Panc1 (cell line): ENCODE measurements around the gene ZNF714. TPM values are rescaled to one million over a fixed set of nuclear protein-coding genes. Genes with fewer than 3 reads are reported as not detected.

ENCODE experiments used
- ATAC-seq: fragments of 200-7000 bp; cut with Tn5 transposase; 2 replicates; pipeline ENCODE4 v1.9.1; 2020; ENCODE audit warnings: mild to moderate bottlenecking, moderate library complexity
- BruUV-seq: library from RNA; stranded (reverse); fragments of 400-500 nt; replicated peaks from 2 replicates; lab custom pipeline; 2021; lab: Mats Ljungman, UMichigan
- CTCF ChIA-PET: fragments of 300-600 bp; sonication (Branson Sonifier 250); formaldehyde crosslinking; loops from one replicate; lab custom pipeline; 2022; ENCODE audit warnings: antibody characterized with exemption; lab: Charles Lee
- POLR2A ChIA-PET: fragments of 300-600 bp; sonication (Branson Sonifier 250); formaldehyde crosslinking; loops from one replicate; lab custom pipeline; 2022; ENCODE audit warnings: antibody characterized with exemption; lab: Charles Lee
- DNase-seq: peaks from one replicate; pipeline ENCODE4 v3.0.0-alpha.2; 2010; ENCODE audit warnings: low read depth, low spot score
- H3K27ac ChIP-seq: 2 replicates; pipeline ENCODE4 v1.5.1; 2011; ENCODE audit warnings: mild to moderate bottlenecking, low read length, inconsistent platforms
- H3K27me3 ChIP-seq: fragments of 200-500 bp; sonication (Bioruptor generic); 2 replicates; pipeline ENCODE4 v1.6.0; 2014; ENCODE audit warnings: low read length, inconsistent platforms; ENCODE audit not compliant: control insufficient read depth, insufficient read depth
- H3K36me3 ChIP-seq: fragments of 200-500 bp; sonication (Bioruptor generic); 2 replicates; pipeline ENCODE4 v1.5.1; 2014; ENCODE audit warnings: inconsistent platforms, mild to moderate bottlenecking, low read length, moderate library complexity; ENCODE audit not compliant: control insufficient read depth, insufficient read depth
- H3K4me1 ChIP-seq: 2 replicates; pipeline ENCODE4 v1.5.1; 2011; ENCODE audit warnings: inconsistent platforms, mild to moderate bottlenecking, low read length, moderate library complexity; ENCODE audit not compliant: control insufficient read depth, insufficient read depth
- H3K4me3 ChIP-seq, 2 experiments: 2 replicates each; pipeline ENCODE4 v1.5.1; 2011 to 2012; ENCODE audit warnings: low read depth in 2 of 2, low read length in 2 of 2, mild to moderate bottlenecking in 2 of 2, inconsistent platforms in 1 of 2, moderate library complexity in 1 of 2
- H3K9me3 ChIP-seq: fragments of 200-500 bp; sonication (Bioruptor generic); 2 replicates; pipeline ENCODE4 v1.5.1; 2014; ENCODE audit warnings: low read depth, mild to moderate bottlenecking, inconsistent platforms, low read length, moderate library complexity; ENCODE audit not compliant: control insufficient read depth, insufficient read depth
- POLR2AphosphoS5 ChIP-seq: IDR thresholded peaks from 2 replicates; pipeline ENCODE4 v1.6.1; 2012; ENCODE audit warnings: mild to moderate bottlenecking, low read depth, low read length, moderate library complexity
- SIN3A ChIP-seq: IDR thresholded peaks from 2 replicates; pipeline ENCODE4 v1.6.1; 2012; ENCODE audit warnings: low read depth, mild to moderate bottlenecking, low read length, moderate library complexity, borderline replicate concordance; ENCODE audit not compliant: insufficient read depth
- TCF7L2 ChIP-seq: IDR thresholded peaks from 2 replicates; pipeline ENCODE4 v1.6.1; 2011; ENCODE audit warnings: mild to moderate bottlenecking, low read depth, low read length, inconsistent platforms
- in situ Hi-C: cut with HindIII; loops from 2 replicates; pipeline ENCODE4 v1.10.0; 2016; ENCODE audit warnings: low sequenced_read_pairs, low pct_unique_long_range_greater_than_20kb
- intact Hi-C: fragments of 100-400 bp; cut with micrococcal nuclease; formaldehyde crosslinking; loops from one replicate; pipeline ENCODE4 v1.10.0; 2022; ENCODE audit not compliant: unreplicated experiment
- total RNA-seq: library from RNA; stranded (reverse); gene quantifications from one replicate; pipeline ENCODE4 v1.2.1, GENCODE V29; 2021; ENCODE audit not compliant: unreplicated experiment
- TF ChIP-seq, protein P1 (sequence below), 2 experiments: IDR thresholded peaks; 2 replicates each; pipeline ENCODE4 v1.6.1; 2011 to 2012; ENCODE audit warnings: low read depth in 2 of 2, control low read depth in 1 of 2, low read length in 1 of 2, mild to moderate bottlenecking in 1 of 2, moderate library complexity in 1 of 2; ENCODE audit not compliant: insufficient read depth in 1 of 2
- TF ChIP-seq, protein P2 (sequence below): fragments of 450-650 bp; IDR thresholded peaks from 2 replicates; pipeline ENCODE4 v1.5.1; 2017; ENCODE audit warnings: mild to moderate bottlenecking

The ZNF714 gene
- total RNA-seq, 1 experiment from 2014 or later: 0.67 TPM

DNA sequence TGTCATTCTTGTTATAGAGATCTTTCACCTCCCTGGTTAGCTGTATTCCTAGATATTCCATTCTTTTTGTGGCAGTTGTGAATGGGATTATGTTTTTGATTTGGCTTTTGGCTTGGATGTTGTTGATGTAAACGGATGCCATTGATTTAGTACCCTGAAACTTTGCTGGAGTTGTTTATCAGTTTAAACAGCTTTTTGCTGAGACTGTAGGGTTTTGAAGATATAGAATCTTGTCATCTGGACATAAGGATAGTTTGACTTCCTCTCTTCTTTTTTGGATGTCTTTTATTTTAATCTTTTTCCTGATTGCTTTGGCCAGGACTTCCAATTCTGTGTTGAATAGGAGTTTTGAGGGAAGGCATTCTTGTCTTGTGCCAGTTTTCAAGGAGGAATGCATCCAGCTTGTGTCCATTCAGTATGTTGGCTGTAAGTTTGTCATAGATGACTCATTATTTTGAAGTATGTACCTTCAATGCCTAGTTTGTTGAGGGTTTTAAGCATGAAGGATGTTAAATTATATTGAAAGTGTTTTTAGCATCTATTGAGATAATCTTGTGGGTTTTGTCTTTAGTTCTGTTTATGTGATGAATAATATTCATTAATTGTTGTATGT, 76.6 kb downstream of the ZNF714 start:
- Histone ChIP-seq H3K27ac (no peak overlapping the region), H3K36me3 (no peaks in the 10 kb centered on the region), H3K4me3 (no peak overlapping the region), H3K27me3 (no peaks in the 10 kb centered on the region), H3K4me1 (no peaks in the 10 kb centered on the region), H3K9me3 (no peaks in the 10 kb centered on the region)
- ChIA-PET CTCF (no interaction called here), POLR2A (no interaction called here)
- intact Hi-C loops (no loop called here), in situ Hi-C loops (no loop called here)
- ATAC-seq (no peak), DNase-seq (no peak)
- no peak for TF ChIP-seq TCF7L2
- no peak for TF ChIP-seq POLR2AphosphoS5
- TF ChIP-seq SIN3A: no peak
- no TSS peak for BruUV-seq

DNA sequence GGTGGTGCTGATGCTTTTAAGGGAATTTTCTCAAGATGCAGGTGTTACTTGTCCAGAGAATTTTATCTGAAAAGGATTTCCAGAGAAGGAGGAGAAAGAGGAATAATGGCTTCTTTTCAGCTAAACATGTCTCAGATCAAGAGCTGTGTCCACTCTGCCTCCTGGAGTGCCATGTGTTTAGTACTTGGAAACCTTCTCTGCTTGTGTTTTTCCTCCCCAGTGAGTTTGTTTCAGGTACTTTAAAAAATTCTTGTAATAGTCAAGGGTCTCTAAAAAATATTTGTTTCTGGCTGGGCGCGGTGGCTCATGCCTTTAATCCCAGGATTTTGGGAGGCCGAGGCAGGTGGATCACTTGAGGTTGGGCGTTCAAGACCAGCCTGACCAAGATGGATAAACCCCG, 82.5 kb downstream of the ZNF714 start:
- TF ChIP-seq, protein P1, sequence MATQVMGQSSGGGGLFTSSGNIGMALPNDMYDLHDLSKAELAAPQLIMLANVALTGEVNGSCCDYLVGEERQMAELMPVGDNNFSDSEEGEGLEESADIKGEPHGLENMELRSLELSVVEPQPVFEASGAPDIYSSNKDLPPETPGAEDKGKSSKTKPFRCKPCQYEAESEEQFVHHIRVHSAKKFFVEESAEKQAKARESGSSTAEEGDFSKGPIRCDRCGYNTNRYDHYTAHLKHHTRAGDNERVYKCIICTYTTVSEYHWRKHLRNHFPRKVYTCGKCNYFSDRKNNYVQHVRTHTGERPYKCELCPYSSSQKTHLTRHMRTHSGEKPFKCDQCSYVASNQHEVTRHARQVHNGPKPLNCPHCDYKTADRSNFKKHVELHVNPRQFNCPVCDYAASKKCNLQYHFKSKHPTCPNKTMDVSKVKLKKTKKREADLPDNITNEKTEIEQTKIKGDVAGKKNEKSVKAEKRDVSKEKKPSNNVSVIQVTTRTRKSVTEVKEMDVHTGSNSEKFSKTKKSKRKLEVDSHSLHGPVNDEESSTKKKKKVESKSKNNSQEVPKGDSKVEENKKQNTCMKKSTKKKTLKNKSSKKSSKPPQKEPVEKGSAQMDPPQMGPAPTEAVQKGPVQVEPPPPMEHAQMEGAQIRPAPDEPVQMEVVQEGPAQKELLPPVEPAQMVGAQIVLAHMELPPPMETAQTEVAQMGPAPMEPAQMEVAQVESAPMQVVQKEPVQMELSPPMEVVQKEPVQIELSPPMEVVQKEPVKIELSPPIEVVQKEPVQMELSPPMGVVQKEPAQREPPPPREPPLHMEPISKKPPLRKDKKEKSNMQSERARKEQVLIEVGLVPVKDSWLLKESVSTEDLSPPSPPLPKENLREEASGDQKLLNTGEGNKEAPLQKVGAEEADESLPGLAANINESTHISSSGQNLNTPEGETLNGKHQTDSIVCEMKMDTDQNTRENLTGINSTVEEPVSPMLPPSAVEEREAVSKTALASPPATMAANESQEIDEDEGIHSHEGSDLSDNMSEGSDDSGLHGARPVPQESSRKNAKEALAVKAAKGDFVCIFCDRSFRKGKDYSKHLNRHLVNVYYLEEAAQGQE (IDR thresholded peaks at IDR 0.05; ENCODE audit: insufficient read depth in 1 of 2, low read depth in 2 of 2, low read length in 1 of 2): no peak
- TF ChIP-seq, protein P2, sequence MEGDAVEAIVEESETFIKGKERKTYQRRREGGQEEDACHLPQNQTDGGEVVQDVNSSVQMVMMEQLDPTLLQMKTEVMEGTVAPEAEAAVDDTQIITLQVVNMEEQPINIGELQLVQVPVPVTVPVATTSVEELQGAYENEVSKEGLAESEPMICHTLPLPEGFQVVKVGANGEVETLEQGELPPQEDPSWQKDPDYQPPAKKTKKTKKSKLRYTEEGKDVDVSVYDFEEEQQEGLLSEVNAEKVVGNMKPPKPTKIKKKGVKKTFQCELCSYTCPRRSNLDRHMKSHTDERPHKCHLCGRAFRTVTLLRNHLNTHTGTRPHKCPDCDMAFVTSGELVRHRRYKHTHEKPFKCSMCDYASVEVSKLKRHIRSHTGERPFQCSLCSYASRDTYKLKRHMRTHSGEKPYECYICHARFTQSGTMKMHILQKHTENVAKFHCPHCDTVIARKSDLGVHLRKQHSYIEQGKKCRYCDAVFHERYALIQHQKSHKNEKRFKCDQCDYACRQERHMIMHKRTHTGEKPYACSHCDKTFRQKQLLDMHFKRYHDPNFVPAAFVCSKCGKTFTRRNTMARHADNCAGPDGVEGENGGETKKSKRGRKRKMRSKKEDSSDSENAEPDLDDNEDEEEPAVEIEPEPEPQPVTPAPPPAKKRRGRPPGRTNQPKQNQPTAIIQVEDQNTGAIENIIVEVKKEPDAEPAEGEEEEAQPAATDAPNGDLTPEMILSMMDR: no peak
- TF ChIP-seq SIN3A (no peak), TCF7L2 (no peak), POLR2AphosphoS5 (no peak)
- Histone ChIP-seq H3K4me3 (no peak overlapping the region), H3K27ac (no peak overlapping the region), H3K36me3 (peaks cover 2% of the 10 kb centered on the region; the same call in 1 of the 2 replicates), H3K27me3 (no peaks in the 10 kb centered on the region), H3K4me1 (no peaks in the 10 kb centered on the region), H3K9me3 (no peaks in the 10 kb centered on the region)
- DNase-seq (no peak), ATAC-seq (no peak)
- CTCF ChIA-PET: interaction anchor here (0.6 kb wide), 2 partner anchors 12 to 692 kb away, joined by 3 read pairs; no protein-coding TSS in a partner anchor
- in situ Hi-C loops: no loop called here
- POLR2A ChIA-PET: no interaction called here
- BruUV-seq: no TSS peak
- intact Hi-C loops: no loop called here

DNA sequence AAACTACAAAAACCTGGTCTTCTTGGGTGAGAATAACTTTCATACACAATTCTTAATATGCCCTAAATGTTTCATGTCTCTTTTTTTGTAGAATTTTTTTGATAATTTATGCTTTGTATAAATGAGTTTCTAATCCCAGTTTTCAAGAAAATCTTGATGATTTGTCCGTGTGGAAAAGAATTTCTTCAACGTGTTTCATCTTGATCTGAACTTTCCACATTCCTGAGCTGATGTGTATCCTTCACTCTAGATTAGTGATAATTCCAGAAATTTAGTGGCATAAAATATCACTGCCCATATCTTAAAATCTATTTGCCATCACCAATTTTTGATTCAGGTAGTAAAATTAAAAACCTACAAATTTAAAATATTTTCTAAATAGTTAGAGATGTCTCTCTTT, 84.4 kb downstream of the ZNF714 start:
- H3K4me3 ChIP-seq: no peak overlapping the region
- in situ Hi-C loops: no loop called here
- DNase-seq: no peak
- no peak overlapping the region for H3K27ac ChIP-seq
- no peaks in the 10 kb centered on the region for H3K4me1 ChIP-seq
- intact Hi-C loops: no loop called here
- ChIA-PET CTCF (no interaction called here), POLR2A (no interaction called here)
- no peaks in the 10 kb centered on the region for H3K27me3 ChIP-seq
- TF ChIP-seq TCF7L2: no peak
- TF ChIP-seq SIN3A: no peak
- TF ChIP-seq, protein P1 (IDR thresholded peaks at IDR 0.05; ENCODE audit: insufficient read depth in 1 of 2, low read depth in 2 of 2, low read length in 1 of 2): no peak
- TF ChIP-seq, protein P2: no peak
- no peak for TF ChIP-seq POLR2AphosphoS5
- peaks cover 2% of the 10 kb centered on the region; the same call in 1 of the 2 replicates for H3K36me3 ChIP-seq
- no TSS peak for BruUV-seq
- H3K9me3 ChIP-seq: no peaks in the 10 kb centered on the region
- no peak for ATAC-seq
